Neural cell (in vitro differentiated cells): Measurements from ENCODE around the gene ZHX3. TPM values are rescaled to one million over a fixed set of nuclear protein-coding genes. Genes with fewer than 3 reads are reported as not detected.

Experiments used
- H2AFZ ChIP-seq: fragments of 200-600, 300-800 bp; sonication (generic), shearing (Covaris generic); 2 replicates; pipeline ENCODE4 v1.6.0; 2014; ENCODE audit warnings: low read depth, mild to moderate bottlenecking, antibody characterized with exemption, low read length, moderate library complexity
- H3F3A ChIP-seq: fragments of 200-600 bp; shearing (Covaris generic); 2 replicates; pipeline ENCODE4 v1.6.1; 2016; ENCODE audit warnings: mild to moderate bottlenecking, moderate library complexity, mixed read lengths, antibody characterized with exemption, low read length; ENCODE audit not compliant: insufficient read depth, poor library complexity, severe bottlenecking
- H3K27ac ChIP-seq: fragments of 200-600, 300-800 bp; sonication (generic), shearing (Covaris generic); 2 replicates; pipeline ENCODE4 v1.5.1; 2014; ENCODE audit warnings: mild to moderate bottlenecking, low read length, moderate library complexity
- H3K27me3 ChIP-seq: fragments of 300-800, 200-600 bp; sonication (generic), shearing (Covaris generic); 2 replicates; pipeline ENCODE4 v1.6.0; 2014; ENCODE audit warnings: mild to moderate bottlenecking, low read depth, low read length, moderate library complexity; ENCODE audit not compliant: insufficient read depth
- H3K36me3 ChIP-seq: fragments of 300-800, 200-600 bp; sonication (generic), shearing (Covaris generic); 2 replicates; pipeline ENCODE4 v1.5.1; 2014; ENCODE audit warnings: mild to moderate bottlenecking, antibody characterized with exemption, low read length, moderate library complexity; ENCODE audit not compliant: insufficient read depth
- H3K4me2 ChIP-seq: fragments of 300-800, 200-600 bp; sonication (generic), shearing (Covaris generic); 2 replicates; pipeline ENCODE4 v1.6.0; 2014; ENCODE audit warnings: mild to moderate bottlenecking, low read length
- H3K4me3 ChIP-seq: fragments of 300-800, 200-600 bp; sonication (generic), shearing (Covaris generic); 2 replicates; pipeline ENCODE4 v1.5.1; 2014; ENCODE audit warnings: mild to moderate bottlenecking, low read length, moderate library complexity
- H3K79me2 ChIP-seq: fragments of 200-600 bp; shearing (Covaris generic); replicated peaks from 2 replicates; pipeline ENCODE4 v1.6.0; 2014; ENCODE audit warnings: mild to moderate bottlenecking, low read length, moderate library complexity; ENCODE audit not compliant: insufficient read depth
- H3K9ac ChIP-seq: fragments of 300-800, 200-600 bp; sonication (generic), shearing (Covaris generic); 2 replicates; pipeline ENCODE4 v1.6.1; 2016; ENCODE audit warnings: mild to moderate bottlenecking, low read length, mixed read lengths
- H3K9me2 ChIP-seq: fragments of 200-600 bp; shearing (Covaris generic); 2 replicates; pipeline ENCODE4 v1.6.1; 2016; ENCODE audit warnings: mild to moderate bottlenecking, low read length, mixed read lengths; ENCODE audit not compliant: insufficient read depth
- H3K9me3 ChIP-seq: fragments of 200-600, 300-800 bp; sonication (generic), shearing (Covaris generic); 2 replicates; pipeline ENCODE4 v1.6.1; 2016; ENCODE audit warnings: mild to moderate bottlenecking, mixed run types, low read length, moderate library complexity, mixed read lengths
- H4K20me1 ChIP-seq: fragments of 200-600 bp; shearing (Covaris generic); 2 replicates; pipeline ENCODE4 v1.6.1; 2016; ENCODE audit warnings: mild to moderate bottlenecking, mixed run types; ENCODE audit not compliant: insufficient read depth
- EP300 ChIP-seq: fragments of 450-650 bp; conservative IDR thresholded peaks from 2 replicates; pipeline ENCODE4 v1.6.1; 2014; ENCODE audit warnings: antibody characterized with exemption, mild to moderate bottlenecking, moderate library complexity; ENCODE audit not compliant: poor library complexity, severe bottlenecking
- EZH2 ChIP-seq: fragments of 200-600, 300-800 bp; shearing (Covaris generic), sonication (generic); IDR thresholded peaks from 2 replicates; pipeline ENCODE4 v1.6.1; 2014; ENCODE audit warnings: antibody characterized with exemption, low read length, borderline replicate concordance, mild to moderate bottlenecking; ENCODE audit not compliant: insufficient read depth, poor library complexity, severe bottlenecking
- MXI1 ChIP-seq: fragments of 450-650 bp; conservative IDR thresholded peaks from 2 replicates; pipeline ENCODE4 v1.6.1; 2014; ENCODE audit warnings: antibody characterized with exemption, mild to moderate bottlenecking; ENCODE audit not compliant: poor library complexity, severe bottlenecking
- POLR2AphosphoS5 ChIP-seq: IDR thresholded peaks from 2 replicates; pipeline ENCODE4 v1.6.1; 2012
- RAD21 ChIP-seq: fragments of 450-650 bp; conservative IDR thresholded peaks from 2 replicates; pipeline ENCODE4 v1.6.1; 2014; ENCODE audit warnings: antibody characterized with exemption, mild to moderate bottlenecking, moderate library complexity
- SMC3 ChIP-seq: fragments of 450-650 bp; conservative IDR thresholded peaks from 2 replicates; pipeline ENCODE4 v1.6.1; 2014; ENCODE audit warnings: antibody characterized with exemption, mild to moderate bottlenecking, moderate library complexity; ENCODE audit not compliant: poor library complexity
- TAF1 ChIP-seq: IDR thresholded peaks from 2 replicates; pipeline ENCODE4 v1.6.1; 2012; ENCODE audit warnings: low read depth
- polyA plus RNA-seq: library from polyadenylated mRNA; depleted of rRNA; stranded (reverse); fragments of >200 nt; gene quantifications from 2 replicates; pipeline ENCODE4 v1.2.3, GENCODE V29; 2014
- TF ChIP-seq, protein P1 (sequence below): IDR thresholded peaks from 2 replicates; pipeline ENCODE4 v1.6.1; 2012; ENCODE audit warnings: borderline replicate concordance
- TF ChIP-seq, protein P2 (sequence below): fragments of 450-650 bp; IDR thresholded peaks from 2 replicates; pipeline ENCODE4 v1.5.1; 2014; ENCODE audit warnings: antibody characterized with exemption, mild to moderate bottlenecking, moderate library complexity; ENCODE audit not compliant: poor library complexity, severe bottlenecking

The ZHX3 gene
- polyA plus RNA-seq, 1 donor from 2014 or later = 10.3 TPM

DNA sequence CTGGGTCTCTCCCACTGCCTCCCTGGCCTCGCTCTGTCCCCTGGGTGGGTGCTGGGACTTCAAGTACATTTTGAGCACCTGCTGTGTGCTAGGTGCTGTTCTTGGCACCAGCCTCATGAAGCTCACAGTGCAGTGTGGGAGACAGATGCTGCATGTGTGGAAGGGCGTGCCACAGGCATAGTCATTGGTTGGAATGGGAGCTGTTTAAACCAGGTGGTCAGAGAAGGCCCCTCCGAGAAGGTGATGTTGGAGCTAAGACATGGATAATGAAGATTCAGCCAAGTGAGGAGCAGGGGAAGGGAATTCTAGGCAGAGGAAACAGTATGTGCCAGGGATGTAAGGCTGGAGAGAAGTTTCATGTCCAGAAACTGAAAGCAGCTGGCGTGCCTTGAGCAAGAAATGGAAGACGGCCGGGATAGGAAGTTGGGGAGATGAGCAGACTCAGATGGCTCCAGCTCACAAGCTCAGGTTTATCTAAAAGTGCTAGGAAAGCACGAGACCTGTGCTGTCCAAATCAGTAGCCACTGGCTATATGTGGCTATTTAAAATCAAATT lies 33.0 kb upstream of the ZHX3 start:
- Histone ChIP-seq H3K4me3 (no peak overlapping the region), H3F3A (no peaks in the 10 kb centered on the region), H3K9ac (no peak overlapping the region), H3K36me3 (no peaks in the 10 kb centered on the region), H3K27me3 (no peaks in the 10 kb centered on the region), H2AFZ (no peak overlapping the region), H4K20me1 (no peaks in the 10 kb centered on the region), H3K27ac (no peak overlapping the region), H3K9me2 (no peaks in the 10 kb centered on the region), H3K4me2 (no peak overlapping the region), H3K79me2 (no peaks in the 10 kb centered on the region), H3K9me3 (no peaks in the 10 kb centered on the region)
- no peak for TF ChIP-seq POLR2AphosphoS5
- TF ChIP-seq SMC3 = no peak
- TF ChIP-seq, protein P1, sequence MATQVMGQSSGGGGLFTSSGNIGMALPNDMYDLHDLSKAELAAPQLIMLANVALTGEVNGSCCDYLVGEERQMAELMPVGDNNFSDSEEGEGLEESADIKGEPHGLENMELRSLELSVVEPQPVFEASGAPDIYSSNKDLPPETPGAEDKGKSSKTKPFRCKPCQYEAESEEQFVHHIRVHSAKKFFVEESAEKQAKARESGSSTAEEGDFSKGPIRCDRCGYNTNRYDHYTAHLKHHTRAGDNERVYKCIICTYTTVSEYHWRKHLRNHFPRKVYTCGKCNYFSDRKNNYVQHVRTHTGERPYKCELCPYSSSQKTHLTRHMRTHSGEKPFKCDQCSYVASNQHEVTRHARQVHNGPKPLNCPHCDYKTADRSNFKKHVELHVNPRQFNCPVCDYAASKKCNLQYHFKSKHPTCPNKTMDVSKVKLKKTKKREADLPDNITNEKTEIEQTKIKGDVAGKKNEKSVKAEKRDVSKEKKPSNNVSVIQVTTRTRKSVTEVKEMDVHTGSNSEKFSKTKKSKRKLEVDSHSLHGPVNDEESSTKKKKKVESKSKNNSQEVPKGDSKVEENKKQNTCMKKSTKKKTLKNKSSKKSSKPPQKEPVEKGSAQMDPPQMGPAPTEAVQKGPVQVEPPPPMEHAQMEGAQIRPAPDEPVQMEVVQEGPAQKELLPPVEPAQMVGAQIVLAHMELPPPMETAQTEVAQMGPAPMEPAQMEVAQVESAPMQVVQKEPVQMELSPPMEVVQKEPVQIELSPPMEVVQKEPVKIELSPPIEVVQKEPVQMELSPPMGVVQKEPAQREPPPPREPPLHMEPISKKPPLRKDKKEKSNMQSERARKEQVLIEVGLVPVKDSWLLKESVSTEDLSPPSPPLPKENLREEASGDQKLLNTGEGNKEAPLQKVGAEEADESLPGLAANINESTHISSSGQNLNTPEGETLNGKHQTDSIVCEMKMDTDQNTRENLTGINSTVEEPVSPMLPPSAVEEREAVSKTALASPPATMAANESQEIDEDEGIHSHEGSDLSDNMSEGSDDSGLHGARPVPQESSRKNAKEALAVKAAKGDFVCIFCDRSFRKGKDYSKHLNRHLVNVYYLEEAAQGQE = no peak
- no peak for TF ChIP-seq MXI1
- TF ChIP-seq TAF1 = no peak
- TF ChIP-seq, protein P2, sequence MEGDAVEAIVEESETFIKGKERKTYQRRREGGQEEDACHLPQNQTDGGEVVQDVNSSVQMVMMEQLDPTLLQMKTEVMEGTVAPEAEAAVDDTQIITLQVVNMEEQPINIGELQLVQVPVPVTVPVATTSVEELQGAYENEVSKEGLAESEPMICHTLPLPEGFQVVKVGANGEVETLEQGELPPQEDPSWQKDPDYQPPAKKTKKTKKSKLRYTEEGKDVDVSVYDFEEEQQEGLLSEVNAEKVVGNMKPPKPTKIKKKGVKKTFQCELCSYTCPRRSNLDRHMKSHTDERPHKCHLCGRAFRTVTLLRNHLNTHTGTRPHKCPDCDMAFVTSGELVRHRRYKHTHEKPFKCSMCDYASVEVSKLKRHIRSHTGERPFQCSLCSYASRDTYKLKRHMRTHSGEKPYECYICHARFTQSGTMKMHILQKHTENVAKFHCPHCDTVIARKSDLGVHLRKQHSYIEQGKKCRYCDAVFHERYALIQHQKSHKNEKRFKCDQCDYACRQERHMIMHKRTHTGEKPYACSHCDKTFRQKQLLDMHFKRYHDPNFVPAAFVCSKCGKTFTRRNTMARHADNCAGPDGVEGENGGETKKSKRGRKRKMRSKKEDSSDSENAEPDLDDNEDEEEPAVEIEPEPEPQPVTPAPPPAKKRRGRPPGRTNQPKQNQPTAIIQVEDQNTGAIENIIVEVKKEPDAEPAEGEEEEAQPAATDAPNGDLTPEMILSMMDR = no peak
- TF ChIP-seq EP300 = no peak

DNA sequence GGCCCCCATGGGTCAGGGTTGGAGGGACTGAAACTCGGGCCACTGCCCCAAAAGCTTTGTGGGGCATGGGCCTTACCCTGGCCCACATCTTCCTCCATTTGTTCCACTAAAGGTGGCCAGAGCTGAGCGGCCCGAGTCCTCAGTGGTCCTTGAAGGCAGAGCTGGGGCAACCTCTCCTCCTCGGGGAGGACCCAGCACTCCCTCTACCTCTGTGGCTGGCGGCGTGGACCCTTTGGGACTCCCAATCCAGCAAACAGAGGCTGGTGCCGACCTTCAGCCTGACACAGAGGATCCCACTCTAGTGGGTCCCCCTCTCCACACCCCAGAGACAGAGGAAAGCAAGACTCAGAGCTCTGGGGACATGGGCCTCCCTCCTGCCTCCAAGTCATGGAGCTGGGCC lies 32.4 kb upstream of the ZHX3 start:
- H3K4me3 ChIP-seq = no peak overlapping the region
- H3K9me2 ChIP-seq = no peaks in the 10 kb centered on the region
- no peak for TF ChIP-seq POLR2AphosphoS5
- no peak for TF ChIP-seq EP300
- TF ChIP-seq MXI1 = no peak
- H3K9ac ChIP-seq = no peak overlapping the region
- no peaks in the 10 kb centered on the region for H3K36me3 ChIP-seq
- H3F3A ChIP-seq = no peaks in the 10 kb centered on the region
- no peak overlapping the region for H3K4me2 ChIP-seq
- no peaks in the 10 kb centered on the region for H3K27me3 ChIP-seq
- no peaks in the 10 kb centered on the region for H3K79me2 ChIP-seq
- no peaks in the 10 kb centered on the region for H4K20me1 ChIP-seq
- no peak overlapping the region for H2AFZ ChIP-seq
- no peak overlapping the region for H3K27ac ChIP-seq
- H3K9me3 ChIP-seq = no peaks in the 10 kb centered on the region

DNA sequence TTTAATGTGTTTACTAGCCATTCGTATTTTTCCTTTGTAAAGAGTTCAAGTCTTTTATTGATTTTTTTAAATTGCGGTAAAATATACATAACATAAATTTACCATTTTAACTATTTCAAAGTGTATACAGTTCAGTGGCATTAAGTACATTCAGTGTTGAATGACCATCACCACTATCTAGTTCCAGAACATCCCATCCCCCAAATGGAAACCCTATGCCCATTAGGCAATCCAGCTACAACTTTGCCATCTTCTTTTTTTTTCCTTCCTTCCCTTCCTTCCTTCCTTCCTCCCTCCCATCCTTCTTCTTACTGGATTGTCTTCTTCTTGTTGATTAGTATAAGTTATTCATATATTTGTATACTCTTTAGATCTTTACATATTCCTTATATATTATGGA lies 31.7 kb upstream of the ZHX3 start:
- H3K27ac ChIP-seq = no peak overlapping the region
- H3K4me3 ChIP-seq = no peak overlapping the region
- H3K36me3 ChIP-seq = no peaks in the 10 kb centered on the region
- no peak overlapping the region for H2AFZ ChIP-seq
- no peak overlapping the region for H3K9ac ChIP-seq
- TF ChIP-seq POLR2AphosphoS5 (no peak), MXI1 (no peak), EP300 (no peak), EZH2 (no peak), RAD21 (no peak), TAF1 (no peak), SMC3 (no peak)
- TF ChIP-seq, protein P1 = no peak
- TF ChIP-seq, protein P2 = no peak
- no peak overlapping the region for H3K4me2 ChIP-seq
- no peaks in the 10 kb centered on the region for H3K79me2 ChIP-seq
- H3K9me3 ChIP-seq = no peaks in the 10 kb centered on the region
- no peaks in the 10 kb centered on the region for H3F3A ChIP-seq
- H3K9me2 ChIP-seq = no peaks in the 10 kb centered on the region
- no peaks in the 10 kb centered on the region for H3K27me3 ChIP-seq
- no peaks in the 10 kb centered on the region for H4K20me1 ChIP-seq
